Germinal center (tissue), 1 donor: ENCODE data around the gene H19.

Source experiments
- DNase-seq: peaks from one replicate; pipeline ENCODE4 v3.0.0; 2012; ENCODE audit warnings: mixed read lengths, low spot score

H19 gene

GRCh38 chr11:1946812-1947484 is 50.7 kb downstream of the H19 start, which contains the start of gene MRPL23:
Gene MRPL23, plus strand, starts transcription at chr11:1947332. Its CDS starts 31 bp downstream, at chr11:1947363.
- no peak for DNase-seq
